Measurements from ENCODE around the gene SLC9A2. TPM values are rescaled to one million over a fixed set of nuclear protein-coding genes. Genes with fewer than 3 reads are reported as not detected.

The SLC9A2 gene
- total RNA-seq, 1 experiment from 2014 or later: 0.03 TPM

DNA sequence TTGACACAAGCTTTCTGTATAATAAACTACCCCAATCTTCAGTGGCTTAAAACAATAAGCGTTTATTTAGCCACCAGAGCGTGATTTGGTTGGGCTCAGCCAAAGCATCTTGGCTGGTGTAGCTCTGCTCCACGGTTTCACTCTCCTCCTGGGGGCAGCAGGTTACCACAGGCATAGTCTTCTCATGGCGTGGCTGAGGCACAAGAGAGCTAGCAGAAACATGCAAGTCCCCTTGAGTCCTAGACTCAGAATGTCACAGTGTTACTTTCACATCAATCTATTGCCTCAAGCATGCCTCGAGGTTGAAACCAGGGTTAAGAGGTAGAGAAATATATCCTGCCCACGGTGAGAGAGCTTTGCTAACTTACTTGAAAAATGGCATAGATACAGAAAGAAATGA lies 19.9 kb upstream of the SLC9A2 start:
- no peak overlapping the region for H3K4me3 ChIP-seq (ENCODE audit: insufficient read depth, low read depth, low read length)
- H3K36me3 ChIP-seq (replicated peaks; ENCODE audit: control insufficient read depth, insufficient read depth, low read length): no peaks in the 10 kb centered on the region
- no peaks in the 10 kb centered on the region for H3K27me3 ChIP-seq (ENCODE audit: control insufficient read depth, insufficient read depth, low read length)
- DNase-seq: no peak

DNA sequence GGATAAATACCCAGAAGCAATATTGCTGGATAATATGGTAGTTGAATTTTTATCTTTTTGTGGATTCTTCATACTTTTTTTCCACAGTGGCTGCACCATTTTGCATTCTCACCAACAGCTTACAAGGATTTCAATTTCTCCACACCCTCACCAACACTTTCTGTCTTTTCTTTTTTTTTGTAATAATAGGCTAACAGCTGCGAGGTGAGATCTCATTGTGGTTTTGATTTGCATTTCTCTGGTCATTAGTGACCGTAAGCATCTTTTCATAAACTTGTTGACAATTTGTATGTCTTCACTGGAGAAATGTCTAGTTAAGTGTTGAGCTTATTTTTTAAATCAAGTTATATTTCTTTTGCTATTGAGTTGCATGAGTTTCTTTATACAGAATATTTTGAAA lies 17.6 kb upstream of the SLC9A2 start:
- Histone ChIP-seq H3K27me3 (ENCODE audit: control insufficient read depth, insufficient read depth, low read length) (no peaks in the 10 kb centered on the region), H3K4me3 (ENCODE audit: insufficient read depth, low read depth, low read length) (no peak overlapping the region), H3K36me3 (replicated peaks; ENCODE audit: control insufficient read depth, insufficient read depth, low read length) (no peaks in the 10 kb centered on the region)
- no peak for DNase-seq

DNA sequence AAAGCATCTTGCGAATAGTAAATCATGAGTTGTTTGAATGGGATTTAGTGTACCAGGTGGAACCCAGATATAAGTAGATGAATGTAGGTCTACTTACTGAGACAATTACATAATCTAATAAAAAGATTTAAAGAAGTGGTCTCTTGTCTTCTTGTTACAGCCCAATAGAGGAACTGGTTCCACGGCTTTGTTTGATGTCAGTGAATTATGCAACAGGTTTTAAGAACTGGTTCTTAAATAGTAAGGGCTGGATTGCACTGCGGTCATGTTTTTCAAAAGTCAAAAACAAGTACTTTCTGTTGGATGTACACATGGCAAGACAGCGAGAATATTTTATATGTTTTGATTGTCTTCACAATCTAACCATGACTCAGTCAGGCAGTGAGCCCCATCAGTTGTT lies 15.4 kb upstream of the SLC9A2 start:
- H3K36me3 ChIP-seq (replicated peaks; ENCODE audit: control insufficient read depth, insufficient read depth, low read length): no peaks in the 10 kb centered on the region
- no peaks in the 10 kb centered on the region for H3K27me3 ChIP-seq (ENCODE audit: control insufficient read depth, insufficient read depth, low read length)
- DNase-seq: no peak
- H3K4me3 ChIP-seq (ENCODE audit: insufficient read depth, low read depth, low read length): no peak overlapping the region

DNA sequence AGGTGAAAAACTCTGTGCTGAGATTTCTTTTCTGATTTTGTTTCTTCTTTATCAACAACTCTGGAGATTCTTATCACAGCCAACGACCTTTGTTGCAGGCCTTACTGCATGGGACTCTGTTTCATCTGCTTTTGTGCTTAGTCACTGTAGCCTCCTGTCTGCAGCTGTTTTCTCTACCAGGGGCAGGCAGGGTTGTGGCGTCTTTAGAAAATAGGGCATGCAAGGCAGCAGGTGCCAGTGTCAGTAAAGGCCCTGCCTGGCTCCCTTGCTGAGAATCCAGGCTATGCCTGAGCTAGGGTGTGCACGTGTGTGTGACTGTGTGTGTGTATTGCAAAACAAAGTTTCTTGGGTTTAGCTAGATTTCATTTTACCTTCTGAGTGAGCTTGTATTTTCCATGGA lies 14.6 kb upstream of the SLC9A2 start:
- Histone ChIP-seq H3K4me3 (ENCODE audit: insufficient read depth, low read depth, low read length) (no peak overlapping the region), H3K27me3 (ENCODE audit: control insufficient read depth, insufficient read depth, low read length) (no peaks in the 10 kb centered on the region), H3K36me3 (replicated peaks; ENCODE audit: control insufficient read depth, insufficient read depth, low read length) (no peaks in the 10 kb centered on the region)
- no peak for DNase-seq

DNA sequence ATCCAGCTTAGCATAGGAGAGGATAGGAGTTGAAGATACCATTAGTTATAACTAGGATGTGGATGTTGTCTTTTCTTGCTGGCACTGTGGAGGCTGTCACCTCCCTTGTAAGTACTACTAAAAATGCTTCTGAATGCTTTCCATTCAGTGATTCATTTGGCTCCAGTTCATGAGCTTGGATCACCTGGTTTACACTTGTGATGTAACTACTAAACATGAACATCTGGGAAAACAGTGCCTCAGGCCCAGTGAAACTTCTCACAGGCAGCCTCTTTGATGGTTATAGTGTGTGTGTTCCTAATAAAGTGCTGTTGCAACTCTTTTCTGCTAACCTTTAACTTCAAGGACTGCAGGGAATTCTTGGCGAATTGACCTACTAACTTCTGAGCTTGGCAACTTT lies 13.0 kb upstream of the SLC9A2 start:
- H3K27me3 ChIP-seq (ENCODE audit: control insufficient read depth, insufficient read depth, low read length): no peaks in the 10 kb centered on the region
- no peak overlapping the region for H3K4me3 ChIP-seq (ENCODE audit: insufficient read depth, low read depth, low read length)
- no peaks in the 10 kb centered on the region for H3K36me3 ChIP-seq (replicated peaks; ENCODE audit: control insufficient read depth, insufficient read depth, low read length)
- DNase-seq: no peak

DNA sequence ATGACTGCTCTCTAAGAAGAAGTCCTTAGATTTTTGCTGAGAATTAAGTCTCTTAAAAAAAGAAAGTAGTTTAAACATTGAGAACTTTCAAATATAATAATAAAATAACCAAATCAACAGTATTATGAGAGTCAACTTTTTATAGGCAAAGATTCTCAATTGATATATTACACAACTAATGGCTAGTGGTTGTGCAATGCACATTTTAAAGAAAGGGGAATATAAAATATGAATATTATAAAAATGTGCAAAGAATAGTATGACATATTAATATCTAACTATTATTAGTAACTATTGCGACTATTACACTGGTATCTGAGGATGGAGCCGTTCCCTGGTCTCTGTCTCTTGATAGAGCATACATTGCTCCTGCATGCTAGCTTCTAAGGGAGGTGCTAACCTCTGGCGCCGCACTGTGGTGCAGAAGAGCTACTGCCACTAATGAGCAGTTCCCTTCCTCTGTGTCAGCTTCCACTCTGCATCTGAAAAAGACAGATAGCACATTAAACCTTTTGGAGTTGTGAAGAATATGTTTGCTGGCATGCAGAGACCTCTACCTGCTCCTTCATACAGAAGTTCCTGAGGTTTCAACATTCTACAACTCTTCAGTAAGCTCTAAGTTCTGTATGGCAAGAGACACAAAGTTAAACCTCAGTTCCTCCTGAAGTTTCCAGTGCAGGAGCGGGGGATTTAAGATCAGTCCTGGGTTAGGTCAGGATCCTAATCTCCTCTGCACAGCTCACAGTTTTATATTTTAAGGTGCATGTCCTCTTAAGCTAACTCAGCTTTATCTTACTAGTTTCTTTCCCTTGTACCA lies 3.5 kb upstream of the SLC9A2 start:
- peak; percentile 62 for DNase-seq
- Histone ChIP-seq H3K36me3 (replicated peaks; ENCODE audit: control insufficient read depth, insufficient read depth, low read length) (no peaks in the 10 kb centered on the region), H3K27me3 (ENCODE audit: control insufficient read depth, insufficient read depth, low read length) (peaks cover 37% of the 10 kb centered on the region), H3K4me3 (ENCODE audit: insufficient read depth, low read depth, low read length) (no peak overlapping the region)

DNA sequence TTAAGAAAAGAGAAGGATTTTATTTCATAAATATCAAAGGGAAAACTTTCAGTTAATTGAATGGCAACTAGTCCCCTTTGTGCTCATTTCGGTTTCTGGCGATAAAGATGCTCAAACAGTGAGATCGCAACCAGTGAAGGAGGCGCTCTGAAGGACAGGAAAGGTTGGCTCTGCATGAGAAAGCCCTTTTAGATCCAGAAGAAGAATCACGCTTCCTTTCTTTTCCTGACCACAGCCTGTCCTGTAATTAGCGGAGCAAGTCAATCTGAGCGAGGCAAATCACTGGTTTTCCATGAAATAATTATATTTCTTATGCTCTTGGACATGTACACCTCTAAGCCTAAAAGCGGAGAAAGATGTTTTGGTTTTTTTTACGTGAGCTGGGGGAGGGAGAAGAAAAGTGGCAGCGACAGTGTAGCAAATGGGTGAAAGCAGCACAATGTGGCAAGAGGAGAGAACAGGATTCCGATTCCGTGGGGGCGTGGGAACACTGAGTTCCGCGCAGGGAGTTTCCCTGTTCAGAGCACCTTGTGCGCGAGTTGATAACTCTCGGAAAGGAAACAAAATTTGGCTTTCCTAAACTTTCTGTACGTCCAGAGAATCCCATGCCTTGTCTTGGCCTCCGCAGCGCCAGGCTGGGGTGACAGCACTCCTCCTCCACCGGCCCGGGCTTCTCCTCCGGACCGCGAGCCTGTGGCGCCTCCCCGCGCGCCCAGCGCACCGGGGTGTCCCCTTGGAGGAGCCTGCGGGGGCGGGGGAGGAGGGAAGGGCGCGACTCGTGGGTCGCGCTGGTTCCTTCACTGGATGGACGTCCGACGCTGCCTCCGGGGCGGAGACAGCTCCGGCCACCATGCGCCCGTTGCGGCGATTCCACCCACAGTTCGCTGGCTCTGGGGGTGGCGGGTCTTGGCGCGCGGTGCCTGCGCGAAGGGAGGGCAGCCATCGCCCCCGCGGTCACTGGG lies 620 bp upstream of the SLC9A2 start:
- H3K27me3 ChIP-seq (ENCODE audit: control insufficient read depth, insufficient read depth, low read length): peaks cover 42% of the 10 kb centered on the region
- no peaks in the 10 kb centered on the region for H3K36me3 ChIP-seq (replicated peaks; ENCODE audit: control insufficient read depth, insufficient read depth, low read length)
- peak overlapping the region; percentile 48 for H3K4me3 ChIP-seq (ENCODE audit: insufficient read depth, low read depth, low read length)
- DNase-seq: peak; percentile 28

DNA sequence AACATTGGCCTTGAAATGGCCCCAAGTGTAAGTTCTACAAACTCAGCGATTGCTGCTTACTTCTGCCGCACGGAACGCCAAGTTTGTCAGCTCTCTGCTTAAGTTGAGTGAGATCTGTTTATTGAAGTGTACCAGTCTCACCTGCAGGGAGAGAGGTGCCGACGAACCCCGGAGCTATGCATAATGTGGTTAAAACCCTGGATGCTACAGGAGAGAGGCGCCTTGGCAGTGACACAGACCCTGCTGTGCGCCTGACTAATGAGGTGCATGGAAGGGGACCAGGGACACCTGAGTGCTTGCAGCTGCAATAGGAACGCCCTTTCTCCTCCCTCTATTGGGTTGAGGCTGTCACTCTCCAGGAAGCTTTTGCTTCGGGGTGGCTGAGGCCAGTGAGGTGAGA lies 979 bp downstream of the SLC9A2 start:
- Histone ChIP-seq H3K36me3 (replicated peaks; ENCODE audit: control insufficient read depth, insufficient read depth, low read length) (no peaks in the 10 kb centered on the region), H3K4me3 (ENCODE audit: insufficient read depth, low read depth, low read length) (no peak overlapping the region), H3K27me3 (ENCODE audit: control insufficient read depth, insufficient read depth, low read length) (peaks cover 42% of the 10 kb centered on the region)
- peak; percentile 22 for DNase-seq

DNA sequence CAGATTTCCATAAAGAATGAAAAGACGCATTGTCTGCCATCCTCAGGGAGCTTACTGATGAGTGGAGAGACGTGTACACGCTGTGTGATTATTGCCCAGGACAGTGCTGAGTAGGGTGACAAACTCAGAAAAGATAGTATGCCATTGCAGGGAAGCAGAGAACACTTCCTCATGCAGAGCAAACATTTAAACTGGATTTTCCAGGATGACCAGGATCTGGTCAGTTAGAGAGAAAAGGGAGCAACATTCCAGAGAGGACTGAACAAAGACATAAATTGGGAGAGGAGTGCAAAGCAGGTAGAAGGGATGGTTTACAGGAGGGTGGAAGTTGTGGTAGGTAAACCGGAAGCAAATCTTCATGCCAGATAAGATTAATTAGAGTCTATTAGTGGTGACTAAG lies 2.3 kb downstream of the SLC9A2 start:
- H3K36me3 ChIP-seq (replicated peaks; ENCODE audit: control insufficient read depth, insufficient read depth, low read length): no peaks in the 10 kb centered on the region
- peaks cover 42% of the 10 kb centered on the region for H3K27me3 ChIP-seq (ENCODE audit: control insufficient read depth, insufficient read depth, low read length)
- no peak overlapping the region for H3K4me3 ChIP-seq (ENCODE audit: insufficient read depth, low read depth, low read length)
- no peak for DNase-seq

DNA sequence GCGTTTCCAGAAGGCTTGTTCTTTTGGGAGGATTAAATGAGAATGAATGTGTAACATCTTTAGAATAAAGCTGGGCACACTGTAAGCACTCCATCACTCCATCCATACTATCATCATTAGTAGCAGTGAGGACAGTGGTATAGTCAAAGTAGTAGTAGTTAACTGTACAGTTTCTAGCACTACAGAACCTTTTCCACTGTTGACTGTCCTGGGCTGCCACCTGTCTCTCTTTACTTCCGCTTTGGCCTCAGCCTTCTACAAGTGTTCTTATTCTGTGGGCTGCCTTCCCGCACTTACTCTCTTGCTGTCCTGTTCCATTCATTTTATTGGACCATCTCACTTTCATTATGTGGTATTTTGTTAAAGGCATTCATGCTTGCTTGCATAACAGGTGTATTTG lies 3.3 kb downstream of the SLC9A2 start:
- Histone ChIP-seq H3K36me3 (replicated peaks; ENCODE audit: control insufficient read depth, insufficient read depth, low read length) (no peaks in the 10 kb centered on the region), H3K27me3 (ENCODE audit: control insufficient read depth, insufficient read depth, low read length) (peaks cover 35% of the 10 kb centered on the region), H3K4me3 (ENCODE audit: insufficient read depth, low read depth, low read length) (no peak overlapping the region)
- no peak for DNase-seq

DNA sequence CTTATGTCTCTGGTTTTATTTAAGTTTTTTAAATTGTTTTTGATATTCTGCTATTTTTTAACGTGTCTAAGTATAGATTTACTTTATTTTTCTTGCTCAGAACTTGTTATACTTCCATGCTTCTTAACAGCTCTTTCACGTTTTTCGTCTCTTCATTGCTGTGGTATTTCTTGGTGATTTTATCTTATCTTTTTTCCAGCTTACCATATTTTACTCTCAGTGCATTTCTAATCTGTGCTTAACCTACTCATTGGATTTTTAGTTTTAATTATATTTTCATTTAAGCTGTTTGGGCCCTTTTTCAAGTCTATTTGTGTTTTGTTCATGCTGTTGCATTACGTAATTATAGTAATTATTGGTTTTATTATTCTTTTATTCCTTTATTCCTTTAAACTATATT lies 11.1 kb downstream of the SLC9A2 start:
- Histone ChIP-seq H3K27me3 (ENCODE audit: control insufficient read depth, insufficient read depth, low read length) (no peaks in the 10 kb centered on the region), H3K4me3 (ENCODE audit: insufficient read depth, low read depth, low read length) (no peak overlapping the region), H3K36me3 (replicated peaks; ENCODE audit: control insufficient read depth, insufficient read depth, low read length) (no peaks in the 10 kb centered on the region)
- no peak for DNase-seq

DNA sequence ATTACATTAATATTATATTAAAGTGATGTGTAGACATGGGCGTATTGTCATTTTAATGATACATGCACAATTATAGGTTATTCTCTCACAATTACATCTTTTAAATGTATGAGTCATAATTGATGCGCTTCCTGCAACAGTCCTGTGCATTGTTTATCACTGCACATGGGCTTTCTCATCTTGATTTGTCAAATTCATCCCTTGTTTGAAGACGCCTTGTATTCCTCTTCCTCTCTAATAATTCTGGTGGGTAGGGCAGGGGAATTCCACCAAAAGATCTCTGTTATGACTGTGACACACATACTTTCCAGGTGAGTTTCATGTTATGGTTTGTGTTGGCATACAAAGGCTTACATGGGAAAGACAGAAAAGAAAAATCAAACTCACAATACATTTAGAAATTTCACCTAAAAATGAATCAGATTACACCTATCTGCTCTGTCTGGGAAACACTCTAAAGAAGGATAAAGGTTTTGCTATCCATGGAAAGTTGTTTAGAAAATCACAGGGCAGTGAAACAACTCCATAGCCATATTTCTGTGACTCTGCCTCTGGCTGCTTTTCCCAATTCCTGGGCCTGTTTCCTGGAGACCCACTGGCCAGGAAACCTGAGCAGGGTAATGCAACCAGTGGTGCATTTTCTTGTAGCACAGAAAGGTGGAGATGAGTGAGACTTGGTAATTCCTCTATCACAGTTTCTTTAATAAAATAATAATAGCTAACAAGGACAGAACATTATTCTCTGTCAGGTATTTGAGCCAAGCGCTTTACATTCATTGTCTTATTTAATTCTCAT lies 13.2 kb downstream of the SLC9A2 start:
- Histone ChIP-seq H3K36me3 (replicated peaks; ENCODE audit: control insufficient read depth, insufficient read depth, low read length) (no peaks in the 10 kb centered on the region), H3K27me3 (ENCODE audit: control insufficient read depth, insufficient read depth, low read length) (no peaks in the 10 kb centered on the region), H3K4me3 (ENCODE audit: insufficient read depth, low read depth, low read length) (no peak overlapping the region)
- no peak for DNase-seq

DNA sequence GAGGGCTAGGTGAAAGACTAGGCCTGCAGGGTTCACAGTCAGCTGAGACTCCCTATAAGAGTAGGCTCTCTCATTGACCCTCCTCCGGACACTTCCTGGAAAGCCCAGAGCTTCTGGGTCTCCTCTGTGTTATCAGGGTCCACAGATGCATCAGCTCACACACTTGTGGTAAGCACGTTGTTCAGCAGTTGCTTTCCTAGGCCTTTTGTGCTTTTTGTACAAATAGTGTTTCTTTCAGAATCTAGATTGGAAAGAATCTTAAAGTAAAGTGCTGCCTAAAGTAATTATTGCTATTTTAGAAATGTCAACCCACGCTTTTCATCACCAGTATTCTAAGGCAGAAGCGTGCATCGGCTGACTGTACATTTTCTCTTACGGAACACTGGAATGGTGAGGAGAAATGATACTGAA lies 15.5 kb downstream of the SLC9A2 start:
- Histone ChIP-seq H3K27me3 (ENCODE audit: control insufficient read depth, insufficient read depth, low read length) (no peaks in the 10 kb centered on the region), H3K4me3 (ENCODE audit: insufficient read depth, low read depth, low read length) (no peak overlapping the region), H3K36me3 (replicated peaks; ENCODE audit: control insufficient read depth, insufficient read depth, low read length) (no peaks in the 10 kb centered on the region)
- DNase-seq: no peak

DNA sequence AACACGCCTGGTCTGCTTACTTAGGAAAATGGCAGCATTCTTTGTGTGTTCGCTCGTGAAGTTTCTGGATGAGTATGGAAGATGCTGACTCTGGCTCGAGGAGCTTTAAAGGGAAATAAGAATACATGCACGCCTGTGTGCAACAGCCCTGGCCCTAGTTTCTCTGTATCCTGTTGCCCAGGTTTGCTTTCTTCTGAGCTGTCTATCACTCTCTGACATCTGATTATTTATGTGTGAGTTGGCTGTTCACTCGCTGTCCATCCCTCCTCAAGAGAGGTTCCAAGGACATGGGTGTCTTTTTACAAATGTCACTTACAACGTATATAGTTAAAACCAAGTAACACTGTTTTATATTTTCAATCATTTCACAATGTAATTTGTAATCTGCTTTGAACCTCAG lies 16.0 kb downstream of the SLC9A2 start:
- Histone ChIP-seq H3K4me3 (ENCODE audit: insufficient read depth, low read depth, low read length) (no peak overlapping the region), H3K27me3 (ENCODE audit: control insufficient read depth, insufficient read depth, low read length) (no peaks in the 10 kb centered on the region), H3K36me3 (replicated peaks; ENCODE audit: control insufficient read depth, insufficient read depth, low read length) (no peaks in the 10 kb centered on the region)
- DNase-seq: no peak
